HepG2 (cell line): ENCODE measurements around the gene VEZT. TPM values are rescaled to one million over a fixed set of nuclear protein-coding genes. Genes with fewer than 3 reads are reported as not detected.
A peak's percentile ranks its signal among the peaks of the same experiment; 100 is the strongest.

ENCODE experiments used
- ATF1 ChIP-seq: IDR thresholded peaks from 2 replicates; pipeline ENCODE4 v1.6.1; 2016; ENCODE audit warnings: mild to moderate bottlenecking, control low read depth
- BRD4 ChIP-seq: sonication (generic); formaldehyde crosslinking; IDR thresholded peaks from 2 replicates; pipeline ENCODE4 v1.4.0; 2020; ENCODE audit warnings: missing genetic modification reagents
- EZH2 ChIP-seq: conservative IDR thresholded peaks from 2 replicates; pipeline ENCODE4 v1.6.1; 2012; ENCODE audit warnings: mild to moderate bottlenecking, low read depth, low read length, moderate library complexity
- FIP1L1 ChIP-seq: fragments of 200-400 bp; formaldehyde crosslinking; IDR thresholded peaks from 2 replicates; pipeline ENCODE4 v1.6.1; 2018; ENCODE audit warnings: low read depth, mild to moderate bottlenecking, low read length, moderate library complexity, borderline replicate concordance; ENCODE audit not compliant: insufficient read depth
- FOXP1 ChIP-seq, 2 experiments: fragments of 450-650 bp in 1 of 2; IDR thresholded peaks; 2 replicates each; pipeline ENCODE4 v1.6.1; 2017 to 2018; ENCODE audit warnings: antibody characterized with exemption in 1 of 2
- RBAK ChIP-seq: sonication (generic); formaldehyde crosslinking; IDR thresholded peaks from 2 replicates; pipeline ENCODE4 v1.5.1; 2020; ENCODE audit warnings: mild to moderate bottlenecking, missing genetic modification reagents
- SIX4 ChIP-seq: sonication (generic); formaldehyde crosslinking; IDR thresholded peaks from 2 replicates; pipeline ENCODE4 v1.4.0; 2020; ENCODE audit warnings: missing genetic modification reagents
- SMC3 ChIP-seq: IDR thresholded peaks from 2 replicates; pipeline ENCODE4 v1.6.1; 2011; ENCODE audit warnings: low read length, improper control_type of control experiment
- STAG1 ChIP-seq: sonication (generic); formaldehyde crosslinking; IDR thresholded peaks from 2 replicates; pipeline ENCODE4 v1.4.0; 2020; ENCODE audit warnings: missing genetic modification reagents
- ZNF326 ChIP-seq: sonication (generic); formaldehyde crosslinking; IDR thresholded peaks from 2 replicates; pipeline ENCODE4 v1.4.0; 2020; ENCODE audit warnings: missing genetic modification reagents, borderline replicate concordance
- polyA plus RNA-seq, 8 experiments: library from polyadenylated mRNA; depleted of rRNA in 3 of 8; stranded (reverse) in 7 of 8; unstranded in 1 of 8; fragments of >200 nt; fragmentation: Illumina TruSeq in 4 of 8; extraction: Trizol in 4 of 8; gene quantifications; 2 replicates each; pipeline versions ENCODE4 v1.2.1 to v1.2.3, GENCODE V29; 2011 to 2016; ENCODE audit warnings: low read depth in 4 of 8, missing spikeins in 1 of 8, mixed read lengths in 1 of 8; ENCODE audit not compliant: insufficient read depth in 1 of 8
- total RNA-seq, 5 experiments: library from RNA; depleted of rRNA; stranded (reverse); fragments of >200 nt; fragmentation: Illumina TruSeq; extraction: Trizol; gene quantifications; 2 replicates each; pipeline ENCODE4 v1.2.3, GENCODE V29; 2016; ENCODE audit warnings: low read depth in 1 of 5
- TF ChIP-seq, protein P1 (sequence below): sonication (generic); formaldehyde crosslinking; conservative IDR thresholded peaks from 2 replicates; pipeline ENCODE4 v1.8.0; 2022; ENCODE audit warnings: low read depth, missing genetic modification reagents
- TF ChIP-seq, protein P2 (sequence below): sonication (generic); formaldehyde crosslinking; IDR thresholded peaks from 2 replicates; pipeline ENCODE4 v1.5.0; 2020; ENCODE audit warnings: mild to moderate bottlenecking, missing genetic modification reagents, borderline replicate concordance
- TF ChIP-seq, protein P3 (sequence below): sonication (generic); formaldehyde crosslinking; IDR thresholded peaks from 2 replicates; pipeline ENCODE4 v1.5.1; 2020; ENCODE audit warnings: mild to moderate bottlenecking, missing genetic modification reagents

The VEZT gene
- total and polyA plus RNA-seq, 2 of the 13 experiments (the other 11 are each of a cell fraction or from before 2014, with no cell fraction given) = 35.5 to 51.6 TPM

DNA sequence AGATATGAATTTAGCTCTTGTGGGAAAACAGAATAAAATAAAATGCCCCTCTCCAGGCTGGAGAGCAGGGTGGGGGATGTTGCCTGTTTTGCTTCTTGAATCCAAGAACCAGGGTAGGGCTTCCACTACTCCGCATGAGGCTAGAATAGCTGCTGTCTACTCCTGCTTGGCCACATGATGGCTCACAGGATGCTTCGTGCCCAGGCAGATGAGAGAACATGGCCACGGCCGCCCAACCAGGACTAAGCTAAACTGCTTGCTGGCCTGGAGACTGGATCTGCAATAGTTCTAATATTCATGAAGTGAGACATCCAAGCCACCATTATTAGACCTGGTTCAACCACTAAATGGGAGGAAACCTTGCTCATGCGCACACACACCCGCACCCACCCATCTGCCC is 134.1 kb downstream of the VEZT start (continued):
- TF ChIP-seq SIX4 (CRISPR knock-in tag) (no peak), ZNF326 (CRISPR knock-in tag) (no peak), EZH2 (no peak), RBAK (CRISPR knock-in tag) (no peak), FOXP1 (IDR thresholded peaks at IDR 0.05) (no peak), FOXP1 (CRISPR knock-in tag; IDR thresholded peaks at IDR 0.05) (no peak), SMC3 (peak; percentile 10; the same call in 1 of the 2 replicates), STAG1 (CRISPR knock-in tag) (peak; percentile 52), ATF1 (no peak), FIP1L1 (no peak), BRD4 (CRISPR knock-in tag) (no peak)
- TF ChIP-seq, protein P1, sequence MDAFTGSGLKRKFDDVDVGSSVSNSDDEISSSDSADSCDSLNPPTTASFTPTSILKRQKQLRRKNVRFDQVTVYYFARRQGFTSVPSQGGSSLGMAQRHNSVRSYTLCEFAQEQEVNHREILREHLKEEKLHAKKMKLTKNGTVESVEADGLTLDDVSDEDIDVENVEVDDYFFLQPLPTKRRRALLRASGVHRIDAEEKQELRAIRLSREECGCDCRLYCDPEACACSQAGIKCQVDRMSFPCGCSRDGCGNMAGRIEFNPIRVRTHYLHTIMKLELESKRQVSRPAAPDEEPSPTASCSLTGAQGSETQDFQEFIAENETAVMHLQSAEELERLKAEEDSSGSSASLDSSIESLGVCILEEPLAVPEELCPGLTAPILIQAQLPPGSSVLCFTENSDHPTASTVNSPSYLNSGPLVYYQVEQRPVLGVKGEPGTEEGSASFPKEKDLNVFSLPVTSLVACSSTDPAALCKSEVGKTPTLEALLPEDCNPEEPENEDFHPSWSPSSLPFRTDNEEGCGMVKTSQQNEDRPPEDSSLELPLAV = no peak
- TF ChIP-seq, protein P2, sequence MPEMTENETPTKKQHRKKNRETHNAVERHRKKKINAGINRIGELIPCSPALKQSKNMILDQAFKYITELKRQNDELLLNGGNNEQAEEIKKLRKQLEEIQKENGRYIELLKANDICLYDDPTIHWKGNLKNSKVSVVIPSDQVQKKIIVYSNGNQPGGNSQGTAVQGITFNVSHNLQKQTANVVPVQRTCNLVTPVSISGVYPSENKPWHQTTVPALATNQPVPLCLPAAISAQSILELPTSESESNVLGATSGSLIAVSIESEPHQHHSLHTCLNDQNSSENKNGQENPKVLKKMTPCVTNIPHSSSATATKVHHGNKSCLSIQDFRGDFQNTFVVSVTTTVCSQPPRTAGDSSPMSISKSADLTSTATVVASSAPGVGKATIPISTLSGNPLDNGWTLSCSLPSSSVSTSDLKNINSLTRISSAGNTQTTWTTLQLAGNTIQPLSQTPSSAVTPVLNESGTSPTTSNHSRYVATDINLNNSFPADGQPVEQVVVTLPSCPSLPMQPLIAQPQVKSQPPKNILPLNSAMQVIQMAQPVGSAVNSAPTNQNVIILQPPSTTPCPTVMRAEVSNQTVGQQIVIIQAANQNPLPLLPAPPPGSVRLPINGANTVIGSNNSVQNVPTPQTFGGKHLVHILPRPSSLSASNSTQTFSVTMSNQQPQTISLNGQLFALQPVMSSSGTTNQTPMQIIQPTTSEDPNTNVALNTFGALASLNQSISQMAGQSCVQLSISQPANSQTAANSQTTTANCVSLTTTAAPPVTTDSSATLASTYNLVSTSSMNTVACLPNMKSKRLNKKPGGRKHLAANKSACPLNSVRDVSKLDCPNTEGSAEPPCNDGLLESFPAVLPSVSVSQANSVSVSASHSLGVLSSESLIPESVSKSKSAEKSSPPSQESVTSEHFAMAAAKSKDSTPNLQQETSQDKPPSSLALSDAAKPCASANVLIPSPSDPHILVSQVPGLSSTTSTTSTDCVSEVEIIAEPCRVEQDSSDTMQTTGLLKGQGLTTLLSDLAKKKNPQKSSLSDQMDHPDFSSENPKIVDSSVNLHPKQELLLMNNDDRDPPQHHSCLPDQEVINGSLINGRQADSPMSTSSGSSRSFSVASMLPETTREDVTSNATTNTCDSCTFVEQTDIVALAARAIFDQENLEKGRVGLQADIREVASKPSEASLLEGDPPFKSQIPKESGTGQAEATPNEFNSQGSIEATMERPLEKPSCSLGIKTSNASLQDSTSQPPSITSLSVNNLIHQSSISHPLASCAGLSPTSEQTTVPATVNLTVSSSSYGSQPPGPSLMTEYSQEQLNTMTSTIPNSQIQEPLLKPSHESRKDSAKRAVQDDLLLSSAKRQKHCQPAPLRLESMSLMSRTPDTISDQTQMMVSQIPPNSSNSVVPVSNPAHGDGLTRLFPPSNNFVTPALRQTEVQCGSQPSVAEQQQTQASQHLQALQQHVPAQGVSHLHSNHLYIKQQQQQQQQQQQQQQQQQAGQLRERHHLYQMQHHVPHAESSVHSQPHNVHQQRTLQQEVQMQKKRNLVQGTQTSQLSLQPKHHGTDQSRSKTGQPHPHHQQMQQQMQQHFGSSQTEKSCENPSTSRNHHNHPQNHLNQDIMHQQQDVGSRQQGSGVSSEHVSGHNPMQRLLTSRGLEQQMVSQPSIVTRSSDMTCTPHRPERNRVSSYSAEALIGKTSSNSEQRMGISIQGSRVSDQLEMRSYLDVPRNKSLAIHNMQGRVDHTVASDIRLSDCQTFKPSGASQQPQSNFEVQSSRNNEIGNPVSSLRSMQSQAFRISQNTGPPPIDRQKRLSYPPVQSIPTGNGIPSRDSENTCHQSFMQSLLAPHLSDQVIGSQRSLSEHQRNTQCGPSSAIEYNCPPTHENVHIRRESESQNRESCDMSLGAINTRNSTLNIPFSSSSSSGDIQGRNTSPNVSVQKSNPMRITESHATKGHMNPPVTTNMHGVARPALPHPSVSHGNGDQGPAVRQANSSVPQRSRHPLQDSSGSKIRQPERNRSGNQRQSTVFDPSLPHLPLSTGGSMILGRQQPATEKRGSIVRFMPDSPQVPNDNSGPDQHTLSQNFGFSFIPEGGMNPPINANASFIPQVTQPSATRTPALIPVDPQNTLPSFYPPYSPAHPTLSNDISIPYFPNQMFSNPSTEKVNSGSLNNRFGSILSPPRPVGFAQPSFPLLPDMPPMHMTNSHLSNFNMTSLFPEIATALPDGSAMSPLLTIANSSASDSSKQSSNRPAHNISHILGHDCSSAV (CRISPR knock-in tag) = no peak
- TF ChIP-seq, protein P3, sequence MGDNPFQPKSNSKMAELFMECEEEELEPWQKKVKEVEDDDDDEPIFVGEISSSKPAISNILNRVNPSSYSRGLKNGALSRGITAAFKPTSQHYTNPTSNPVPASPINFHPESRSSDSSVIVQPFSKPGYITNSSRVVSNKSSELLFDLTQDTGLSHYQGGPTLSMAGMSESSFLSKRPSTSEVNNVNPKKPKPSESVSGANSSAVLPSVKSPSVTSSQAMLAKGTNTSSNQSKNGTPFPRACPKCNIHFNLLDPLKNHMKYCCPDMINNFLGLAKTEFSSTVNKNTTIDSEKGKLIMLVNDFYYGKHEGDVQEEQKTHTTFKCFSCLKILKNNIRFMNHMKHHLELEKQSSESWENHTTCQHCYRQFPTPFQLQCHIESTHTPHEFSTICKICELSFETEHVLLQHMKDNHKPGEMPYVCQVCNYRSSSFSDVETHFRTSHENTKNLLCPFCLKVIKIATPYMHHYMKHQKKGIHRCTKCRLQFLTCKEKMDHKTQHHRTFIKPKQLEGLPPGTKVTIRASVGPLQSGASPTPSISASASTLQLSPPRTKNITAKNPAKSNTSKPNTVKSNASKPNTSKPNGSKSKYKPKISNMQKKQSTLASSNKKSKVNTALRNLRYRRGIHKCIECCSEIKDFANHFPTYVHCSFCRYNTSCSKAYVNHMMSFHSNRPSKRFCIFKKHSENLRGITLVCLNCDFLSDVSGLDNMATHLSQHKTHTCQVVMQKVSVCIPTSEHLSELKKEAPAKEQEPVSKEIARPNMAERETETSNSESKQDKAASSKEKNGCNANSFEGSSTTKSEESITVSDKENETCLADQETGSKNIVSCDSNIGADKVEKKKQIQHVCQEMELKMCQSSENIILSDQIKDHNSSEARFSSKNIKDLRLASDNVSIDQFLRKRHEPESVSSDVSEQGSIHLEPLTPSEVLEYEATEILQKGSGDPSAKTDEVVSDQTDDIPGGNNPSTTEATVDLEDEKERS = no peak
- TF ChIP-seq, all 625 proteins: peak for 4
